ENCODE measurements around the gene LRMDA.
A peak's percentile ranks its signal among the peaks of the same experiment; 100 is the strongest.
"Not testable (repeated sequence)": the region's sequence is repeated elsewhere in the genome, so short reads cannot be mapped to it uniquely, and the experiment has no call there.

The LRMDA gene

DNA sequence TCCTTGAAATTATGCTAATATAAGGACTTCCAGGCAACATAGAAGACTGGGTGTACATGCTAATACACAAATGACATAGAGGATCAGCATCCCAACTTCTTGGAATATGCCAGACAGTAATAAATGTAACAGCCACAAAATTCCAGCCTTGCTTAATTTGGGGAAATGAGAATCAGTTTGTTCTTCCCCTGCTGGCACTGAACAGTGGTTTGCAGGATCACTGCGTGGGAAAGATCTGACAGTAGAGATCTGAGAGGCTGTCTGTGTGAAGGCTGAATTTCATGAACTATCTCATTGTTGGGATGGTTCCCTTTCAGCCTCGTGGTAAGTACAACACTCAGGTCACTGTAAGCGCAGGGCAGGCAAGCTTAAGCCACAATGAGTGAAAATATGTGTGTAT lies 1078.0 kb downstream of the LRMDA start:
- DNase-seq (ENCODE audit: low spot score): no peak

DNA sequence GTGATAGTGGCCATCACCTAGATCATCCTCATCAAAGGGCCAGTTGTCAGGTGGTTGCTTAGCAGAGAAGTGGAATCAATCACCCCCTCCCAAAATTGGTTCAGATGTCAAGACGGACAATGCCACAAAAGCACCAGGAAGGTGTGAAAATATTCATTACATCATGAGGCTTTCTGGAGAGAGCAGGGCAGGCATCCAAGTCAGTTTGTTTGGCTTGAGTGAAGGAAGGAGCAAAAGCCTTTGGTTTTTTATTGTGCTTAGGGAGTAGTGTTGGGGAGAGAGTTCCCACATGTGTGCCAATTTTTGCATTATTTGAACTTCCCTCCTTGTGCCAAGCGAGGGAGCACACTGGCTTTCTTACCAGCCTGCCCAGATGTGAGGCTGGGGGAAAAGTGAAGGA lies 1082.9 kb downstream of the LRMDA start:
- DNase-seq (ENCODE audit: low spot score): peak; percentile 3

DNA sequence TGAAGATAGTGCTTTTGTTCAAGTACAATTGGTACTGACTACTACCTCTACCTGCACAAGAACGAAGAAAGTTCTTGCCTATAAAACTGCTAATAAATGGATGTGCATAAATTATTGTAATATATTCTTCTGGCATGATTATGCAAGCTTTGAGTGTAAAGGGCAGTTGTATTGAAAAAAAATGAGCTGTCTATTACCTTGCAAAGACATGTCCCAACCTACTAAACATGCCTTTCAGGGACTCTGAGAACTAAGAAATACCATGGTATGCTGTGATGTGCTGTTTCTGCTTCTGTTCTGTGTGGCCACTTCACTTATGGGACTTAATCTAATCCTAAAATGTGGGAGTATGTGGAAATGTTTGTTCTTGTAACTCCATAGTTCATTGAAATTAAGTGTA lies 1083.4 kb downstream of the LRMDA start:
- no peak for DNase-seq (ENCODE audit: low spot score)

GRCh38 chr10:76522547-76522946 lies 1091.1 kb downstream of the LRMDA start:
- no peak for DNase-seq (ENCODE audit: low spot score)

DNA sequence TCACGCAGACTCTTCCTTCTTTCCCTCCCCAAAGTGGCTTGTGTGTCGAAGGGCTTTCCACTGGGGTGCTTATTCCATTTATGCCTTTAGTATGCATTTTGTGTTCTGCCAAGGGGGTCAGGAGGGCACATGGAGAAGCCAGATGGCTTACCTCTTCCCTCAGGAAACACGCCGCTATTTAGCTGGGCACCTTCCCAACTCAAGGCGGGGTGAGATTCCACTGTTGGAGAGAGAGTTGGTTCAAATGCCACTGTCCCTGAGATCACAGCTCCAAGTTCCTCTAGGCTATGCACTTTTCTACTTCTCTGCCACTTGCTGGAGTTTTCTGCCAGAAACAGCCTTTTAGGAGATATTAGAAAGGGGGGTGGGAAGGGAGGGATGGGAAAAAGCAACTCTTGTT lies 1091.8 kb downstream of the LRMDA start:
- peak; percentile 87 for DNase-seq (ENCODE audit: low spot score)

DNA sequence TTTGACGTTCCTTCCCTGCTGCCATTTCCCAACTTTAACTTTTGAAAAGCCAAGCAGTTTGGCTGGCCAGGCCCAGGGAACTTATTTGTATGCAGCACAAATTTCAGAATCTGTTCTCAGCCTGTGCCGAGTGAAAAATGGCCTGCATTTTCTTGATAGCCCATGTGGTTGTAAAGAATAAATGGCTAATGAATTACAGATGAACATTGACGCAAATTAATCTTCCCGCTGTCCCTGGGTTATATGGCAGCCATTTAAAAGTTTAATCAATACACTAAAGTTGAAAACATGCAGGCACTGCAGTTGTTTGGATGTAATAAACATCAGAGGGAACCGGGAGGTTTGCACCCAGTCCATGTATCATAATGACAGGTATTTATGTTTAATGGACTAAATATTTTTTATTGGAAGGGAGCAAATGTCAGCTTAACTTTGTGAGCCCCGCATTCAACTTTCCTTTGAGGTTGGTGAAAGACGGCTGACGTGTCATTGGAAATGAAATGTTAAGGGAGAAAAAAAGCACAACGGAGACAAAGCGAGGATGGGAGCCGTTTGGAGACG lies 1092.4 kb downstream of the LRMDA start:
- DNase-seq (ENCODE audit: low spot score): peak; percentile 5

GRCh38 chr10:76526833-76527232 lies 1095.4 kb downstream of the LRMDA start:
- DNase-seq (ENCODE audit: low spot score): not testable (repeated sequence)

- DNase-seq (ENCODE audit: low spot score): no peak
Observed at GRCh38 chr10:76540331-76540730, 1108.9 kb downstream of the LRMDA start.

GRCh38 chr10:76540786-76541185 lies 1109.4 kb downstream of the LRMDA start:
- no peak for DNase-seq (ENCODE audit: low spot score)

DNA sequence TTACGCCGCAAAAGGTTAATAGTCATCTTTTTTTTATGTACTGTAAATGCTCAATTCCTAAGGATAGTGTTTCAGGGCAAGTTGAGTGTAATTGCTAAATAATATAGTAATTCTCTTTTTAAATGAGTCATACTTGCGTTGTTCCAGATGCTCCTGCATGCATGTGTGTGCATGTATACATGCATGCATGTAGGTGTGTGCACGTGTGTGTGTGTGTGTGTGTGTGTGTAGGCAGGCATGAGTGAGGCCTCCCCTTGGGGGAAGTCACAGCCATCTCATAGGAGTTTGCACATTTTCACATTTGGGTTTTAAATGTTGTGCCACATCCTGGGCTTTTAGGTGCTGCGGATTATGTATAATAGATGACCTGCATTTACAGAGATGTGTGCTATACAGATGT lies 1110.4 kb downstream of the LRMDA start:
- DNase-seq (ENCODE audit: low spot score): no peak

GRCh38 chr10:76542307-76542930 lies 1111.0 kb downstream of the LRMDA start:
- DNase-seq (ENCODE audit: low spot score): no peak

DNA sequence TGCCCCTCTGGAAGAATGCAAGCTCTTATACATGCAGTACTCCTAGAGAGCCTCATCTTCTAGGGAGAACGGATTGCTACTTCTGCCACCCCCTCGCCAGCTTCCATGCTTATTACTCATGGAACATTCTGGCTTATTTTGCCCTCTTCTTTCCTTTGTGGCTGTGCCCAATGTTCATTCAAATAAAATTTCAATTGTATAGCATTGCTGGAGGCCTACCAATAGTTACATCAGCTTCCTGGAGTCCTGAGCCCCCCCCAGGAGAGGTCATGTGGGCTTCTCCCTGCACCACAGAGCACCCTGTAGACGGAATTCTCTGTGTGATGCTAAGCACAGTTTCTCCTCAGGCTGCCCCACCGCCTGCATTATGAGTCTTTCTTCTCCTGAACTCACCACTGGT lies 1112.2 kb downstream of the LRMDA start:
- DNase-seq (ENCODE audit: low spot score): no peak

DNA sequence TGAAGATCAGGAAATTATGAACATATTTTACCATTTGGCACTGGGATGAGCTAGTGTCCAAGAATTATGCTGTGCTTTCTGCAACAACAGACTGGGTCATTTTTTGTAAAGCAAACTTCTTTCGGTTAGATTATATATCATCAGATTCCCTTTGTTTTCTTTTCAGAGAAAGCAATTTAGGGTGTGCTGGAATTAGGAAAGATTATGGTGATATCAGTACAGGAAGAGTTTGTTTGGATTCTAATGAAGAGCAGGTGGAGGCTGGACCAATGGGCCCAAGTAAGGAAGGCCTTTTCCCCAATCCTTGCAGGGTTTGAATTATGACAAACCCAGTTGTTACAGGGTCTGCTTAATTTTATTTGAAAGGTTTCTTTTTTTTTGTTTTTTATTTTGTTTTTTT lies 1113.4 kb downstream of the LRMDA start:
- DNase-seq (ENCODE audit: low spot score): no peak

DNA sequence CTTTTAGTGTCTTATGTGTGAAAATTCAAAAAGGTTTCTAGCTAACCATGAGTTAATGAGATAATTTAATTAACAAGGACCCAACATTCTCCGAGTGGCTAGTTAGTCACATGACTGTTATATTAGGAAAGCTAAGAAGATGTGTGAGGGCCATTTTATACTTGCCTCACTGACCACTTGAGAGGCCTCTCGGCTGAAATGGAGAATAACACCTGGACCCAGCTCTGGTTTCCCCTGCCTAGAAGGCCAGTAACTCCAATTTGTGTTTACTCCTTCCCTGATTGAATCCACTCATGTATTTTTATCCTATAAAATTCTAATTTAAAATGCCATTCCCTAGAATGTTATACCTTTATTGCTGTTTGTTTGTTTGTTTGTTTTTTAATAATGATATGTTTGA lies 1115.0 kb downstream of the LRMDA start:
- no peak for DNase-seq (ENCODE audit: low spot score)

- peak; percentile 85 for DNase-seq (ENCODE audit: low spot score)
Observed at GRCh38 chr10:76547352-76547972, 1116.0 kb downstream of the LRMDA start.

DNA sequence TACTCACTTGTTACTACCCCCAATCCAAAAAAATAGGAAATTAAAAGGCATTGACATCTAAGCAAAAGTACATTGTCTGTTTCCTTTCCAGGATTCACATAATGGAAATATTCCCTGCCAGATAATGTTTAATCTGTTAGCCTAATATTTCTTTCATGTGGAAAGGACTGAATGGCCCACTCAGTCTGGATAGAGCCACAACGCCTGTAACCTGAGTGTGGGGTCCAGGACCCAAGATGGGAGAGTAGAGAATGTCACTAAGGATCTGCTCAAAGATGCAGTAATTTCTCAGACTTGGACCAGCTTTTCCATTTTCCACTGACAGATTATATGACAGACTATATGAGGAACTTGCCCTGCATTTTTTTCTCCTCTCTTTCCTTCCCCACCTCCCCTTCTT lies 1117.3 kb downstream of the LRMDA start:
- no peak for DNase-seq (ENCODE audit: low spot score)

DNA sequence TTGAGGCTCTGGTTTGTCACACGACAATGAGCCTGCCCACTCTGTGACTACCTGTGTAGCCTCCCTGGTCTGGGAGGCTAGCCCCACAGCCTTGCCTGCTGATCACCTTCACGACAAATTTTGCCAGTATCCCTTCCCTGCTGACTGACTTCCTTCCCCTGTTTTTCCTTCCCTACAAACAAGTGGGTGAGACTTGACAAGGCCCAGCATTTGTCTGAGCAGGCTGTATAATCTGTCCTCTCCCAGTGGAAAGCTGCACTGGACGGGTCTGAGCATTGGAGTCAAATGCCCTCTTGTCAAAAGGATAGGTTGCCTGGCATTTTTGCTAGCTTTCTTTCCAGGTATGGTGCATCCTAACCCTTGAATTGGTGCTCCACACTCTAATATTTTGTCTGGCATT lies 1117.7 kb downstream of the LRMDA start:
- no peak for DNase-seq (ENCODE audit: low spot score)

DNA sequence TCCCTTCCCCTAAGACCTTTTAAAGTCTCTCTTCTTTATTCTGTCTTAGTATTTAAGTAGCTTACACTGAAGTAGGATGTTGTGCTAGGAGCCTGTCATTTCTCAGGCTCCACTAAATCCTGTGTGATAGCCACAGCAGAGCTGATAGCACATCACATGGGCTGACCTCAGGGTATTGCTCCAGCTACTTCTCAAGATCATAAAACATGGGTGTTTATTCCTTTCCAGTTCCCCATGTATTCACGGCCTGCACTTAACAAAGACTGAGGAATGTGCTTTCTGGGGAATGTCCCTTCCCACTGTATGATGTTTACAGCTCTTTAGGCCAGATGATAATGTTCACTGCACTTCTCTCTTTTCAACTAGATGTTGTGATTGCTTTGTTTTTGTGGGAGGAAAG lies 1119.4 kb downstream of the LRMDA start:
- DNase-seq (ENCODE audit: low spot score): no peak

DNA sequence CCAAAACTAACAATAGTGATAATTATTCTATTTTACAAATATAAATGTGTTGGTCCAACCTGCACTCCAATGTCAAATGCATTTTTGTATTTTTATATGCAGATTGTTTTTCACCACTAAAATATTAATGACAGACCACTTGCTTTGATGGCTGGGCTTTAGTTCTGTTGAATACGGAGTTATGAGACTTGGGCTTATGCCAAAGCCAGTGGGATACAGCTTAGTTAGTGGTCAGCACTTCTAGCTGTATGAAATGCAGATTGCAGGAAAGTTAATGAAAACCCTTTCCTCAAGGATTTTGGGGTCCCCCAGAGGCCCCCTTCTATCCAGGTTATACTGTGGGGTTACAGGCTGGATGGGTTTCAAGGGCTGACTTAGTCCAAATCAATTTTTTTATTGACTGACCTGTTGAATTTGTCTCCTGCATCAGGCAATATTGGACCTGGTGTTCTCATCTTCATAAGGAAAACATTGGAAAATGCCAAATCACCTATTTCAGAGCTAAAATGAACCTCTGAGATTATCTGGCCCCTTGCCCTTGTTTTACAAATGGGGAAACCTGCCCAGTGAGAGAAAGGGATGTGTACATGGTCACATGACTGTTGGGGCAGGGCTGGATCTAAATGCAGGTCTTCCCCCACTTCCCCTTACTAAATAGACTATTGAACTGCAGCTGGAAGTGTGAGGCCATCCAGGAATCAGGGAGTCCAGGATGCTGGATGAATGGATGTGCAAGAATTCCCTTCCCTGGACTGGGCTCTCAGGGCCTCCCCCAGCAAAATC lies 1120.9 kb downstream of the LRMDA start:
- DNase-seq (ENCODE audit: low spot score): no peak

DNA sequence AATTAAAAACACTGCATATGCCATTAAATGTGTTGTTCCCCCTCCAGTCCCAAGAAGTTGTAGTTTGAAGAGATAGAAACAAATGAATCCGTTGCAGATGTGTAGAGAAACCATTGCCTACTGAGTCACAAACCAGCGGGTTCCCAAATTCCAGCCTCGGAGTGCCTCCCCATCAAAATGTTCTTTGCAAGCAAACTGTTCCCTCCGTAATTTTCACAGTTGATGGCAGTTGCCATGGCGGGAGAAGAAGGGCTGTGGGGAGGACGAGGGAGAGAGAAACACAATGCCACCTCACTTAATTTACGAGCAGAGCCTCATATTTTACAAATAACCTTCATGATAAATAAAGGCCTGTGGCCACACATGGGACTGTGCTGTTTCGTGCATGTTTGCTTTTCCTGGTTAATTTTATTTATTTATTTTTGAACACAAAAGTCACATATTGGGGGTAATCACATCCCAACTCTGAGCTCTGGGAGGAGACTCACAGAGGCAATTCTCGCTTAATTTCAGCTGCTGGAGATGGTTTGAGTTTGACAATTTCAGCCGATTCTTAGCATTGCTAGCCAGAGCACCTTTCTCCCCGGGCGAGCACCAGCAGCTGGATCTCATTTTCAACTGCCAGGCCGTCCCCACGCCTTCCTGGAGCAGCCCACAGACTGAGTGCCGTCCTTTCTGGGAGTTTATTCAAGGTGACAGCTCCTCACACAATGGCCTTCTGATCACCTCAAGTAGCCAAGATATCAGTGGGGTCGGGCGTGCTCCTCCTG lies 1122.0 kb downstream of the LRMDA start:
- no peak for DNase-seq (ENCODE audit: low spot score)

GRCh38 chr10:76554033-76554408 lies 1122.6 kb downstream of the LRMDA start:
- DNase-seq (ENCODE audit: low spot score): no peak

GRCh38 chr10:76554478-76554877 lies 1123.1 kb downstream of the LRMDA start:
- no peak for DNase-seq (ENCODE audit: low spot score)

All from cerebellar cortex (tissue), 1 donor.